ENCODE results near the gene CD200R1. TPM values are rescaled to one million over a fixed set of nuclear protein-coding genes. Genes with fewer than 3 reads are reported as not detected.

The CD200R1 gene
- total and polyA plus RNA-seq, 2 of the 8 experiments (the other 6 are each of a cell fraction or from before 2014, with no cell fraction given): 0.02 TPM; not detected in 1

DNA sequence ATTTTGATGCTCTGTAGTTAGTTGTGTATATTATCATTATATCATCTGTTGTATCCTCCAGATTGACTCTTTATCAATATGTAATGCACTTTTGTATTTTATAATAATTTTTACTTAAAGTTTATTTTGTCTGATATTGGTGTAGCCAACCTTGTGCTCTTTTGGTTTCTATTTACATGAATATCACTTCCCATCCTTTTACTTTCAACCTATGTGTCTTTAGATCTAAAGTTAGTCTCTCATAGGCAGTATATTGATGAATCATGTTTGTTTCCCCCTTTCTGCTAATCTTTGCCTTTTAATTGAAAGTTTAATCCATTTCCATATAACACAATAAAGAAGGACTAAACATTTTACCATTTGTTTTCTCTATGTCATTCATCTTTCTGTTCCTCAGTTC, 100.2 kb downstream of the CD200R1 start (continued):
- TF ChIP-seq TBP (IDR thresholded peaks at IDR 0.05; ENCODE audit: low read depth, low read length): no peak
- TF ChIP-seq POU5F1 (IDR thresholded peaks at IDR 0.05; ENCODE audit: low read depth, low read length): no peak
- TF ChIP-seq SIX5 (IDR thresholded peaks at IDR 0.05; ENCODE audit: low read depth, low read length): no peak
- no peak for TF ChIP-seq CREB1 (IDR thresholded peaks at IDR 0.05)
- TF ChIP-seq PHF8 (conservative IDR thresholded peaks at IDR 0.05; ENCODE audit: low read depth, low read length): no peak
